ENCODE data around the gene LAPTM5. TPM values are rescaled to one million over a fixed set of nuclear protein-coding genes. Genes with fewer than 3 reads are reported as not detected.

The LAPTM5 gene, protein sequence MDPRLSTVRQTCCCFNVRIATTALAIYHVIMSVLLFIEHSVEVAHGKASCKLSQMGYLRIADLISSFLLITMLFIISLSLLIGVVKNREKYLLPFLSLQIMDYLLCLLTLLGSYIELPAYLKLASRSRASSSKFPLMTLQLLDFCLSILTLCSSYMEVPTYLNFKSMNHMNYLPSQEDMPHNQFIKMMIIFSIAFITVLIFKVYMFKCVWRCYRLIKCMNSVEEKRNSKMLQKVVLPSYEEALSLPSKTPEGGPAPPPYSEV
- total RNA-seq (10 to 100 TPM in 4 of 5 donors, 1 to 10 TPM in 1; 4.6 to 48.4 (median 29.6) TPM), polyA plus RNA-seq (10 to 100 TPM; 33.1 to 39.9 (median 37.6) TPM)
- long read RNA-seq, donor 1, partial matches to known transcripts: 0 of 4 reads
- long read RNA-seq, donor 1, other reads (novel, unspliced or antisense): 0 of 4 reads
- long read RNA-seq, donor 2, transcript LAPTM5-201 (8 exons, 2,223 nt): major isoform, 5 of 6 reads
- long read RNA-seq, donor 2, partial matches to known transcripts: 0 of 6 reads
- long read RNA-seq, donor 2, other reads (novel, unspliced or antisense): 0 of 6 reads
- long read RNA-seq, donor 3, transcript LAPTM5-201 (8 exons, 2,223 nt): major isoform, 5 of 5 reads
- long read RNA-seq, donor 3, partial matches to known transcripts: 0 of 5 reads
- long read RNA-seq, donor 3, other reads (novel, unspliced or antisense): 0 of 5 reads
- long read RNA-seq, donor 4, partial matches to known transcripts: 0 of 1 reads
- long read RNA-seq, donor 4, other reads (novel, unspliced or antisense): 0 of 1 reads
- long read RNA-seq, donor 5, transcript LAPTM5-201 (8 exons, 2,223 nt): major isoform, 6 of 6 reads
- long read RNA-seq, donor 5, partial matches to known transcripts: 0 of 6 reads
- long read RNA-seq, donor 5, other reads (novel, unspliced or antisense): 0 of 6 reads
- long read RNA-seq, donor 6: 0 reads
- long read RNA-seq, donor 7, transcript LAPTM5-201 (8 exons, 2,223 nt): major isoform, 12 of 12 reads
- long read RNA-seq, donor 7, partial matches to known transcripts: 0 of 12 reads
- long read RNA-seq, donor 7, other reads (novel, unspliced or antisense): 0 of 12 reads
- long read RNA-seq, donor 8, partial matches to known transcripts: 0 of 3 reads
- long read RNA-seq, donor 8, other reads (novel, unspliced or antisense): 0 of 3 reads
- long read RNA-seq, donor 9, transcript LAPTM5-201 (8 exons, 2,223 nt): major isoform, 5 of 5 reads
- long read RNA-seq, donor 9, partial matches to known transcripts: 0 of 5 reads
- long read RNA-seq, donor 9, other reads (novel, unspliced or antisense): 0 of 5 reads
- long read RNA-seq, donor 10, partial matches to known transcripts: 0 of 4 reads
- long read RNA-seq, donor 10, other reads (novel, unspliced or antisense): 0 of 4 reads

DNA sequence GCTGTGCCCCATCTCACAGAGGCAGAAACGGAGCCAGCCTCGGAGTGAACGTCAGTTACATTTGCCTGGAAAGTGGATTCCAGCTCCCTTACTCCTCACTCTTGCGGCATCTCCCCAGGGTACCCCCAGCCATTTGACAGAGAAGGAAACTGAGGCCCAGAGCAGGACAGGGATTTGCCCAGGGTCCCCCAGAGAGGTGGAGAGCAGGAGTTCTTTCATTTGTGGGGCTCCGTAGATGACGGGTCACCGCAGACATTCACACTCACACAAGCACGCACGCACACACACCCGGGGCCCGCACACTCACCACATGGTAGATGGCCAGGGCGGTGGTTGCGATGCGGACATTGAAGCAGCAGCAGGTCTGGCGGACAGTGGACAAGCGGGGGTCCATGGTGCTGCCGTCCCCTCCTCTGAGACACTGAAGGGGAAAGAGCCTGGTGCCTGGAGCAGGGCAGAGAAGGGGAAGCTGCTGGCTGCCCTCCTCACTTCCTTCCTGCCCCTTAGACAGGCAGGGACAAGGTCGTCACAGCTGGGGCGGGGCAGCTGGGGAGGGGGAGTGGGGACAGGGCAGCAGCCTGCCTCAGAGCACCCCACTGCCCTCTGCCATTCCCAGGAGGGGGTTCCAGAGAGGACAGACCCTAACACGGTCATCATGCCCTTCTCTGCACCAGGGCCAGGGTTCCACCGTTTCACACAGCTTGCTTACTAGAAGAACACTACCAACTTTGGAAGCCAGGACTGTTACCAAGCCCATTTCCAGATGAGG, at the start of gene LAPTM5:
LAPTM5 (minus strand) TSS at position 423 of the 769 bp plus-strand sequence; CDS start at position 394, 29 bp downstream.
- Histone ChIP-seq H3K9me3 (no peaks in the 10 kb centered on the region), H3K4me3 (peak within 1 kb of the TSS; percentile 23 to 46 (median 45)), H3K4me1 (peaks cover 4 to 28% (median 16%) of the 10 kb centered on the region in 4 donors), H3K36me3 (no peaks in the 10 kb centered on the region), H3K27ac (peak within 1 kb of the TSS; percentile 30 to 90 (median 81)), H3K27me3 (peaks cover 0 to 15% (median 0%) of the 10 kb centered on the region in 3 donors)
- WGBS, 5 donors: 57 to 75% (median 62%) methylated on average over 18 to 21 of the region's 21 CpGs
- TF ChIP-seq, protein P1, sequence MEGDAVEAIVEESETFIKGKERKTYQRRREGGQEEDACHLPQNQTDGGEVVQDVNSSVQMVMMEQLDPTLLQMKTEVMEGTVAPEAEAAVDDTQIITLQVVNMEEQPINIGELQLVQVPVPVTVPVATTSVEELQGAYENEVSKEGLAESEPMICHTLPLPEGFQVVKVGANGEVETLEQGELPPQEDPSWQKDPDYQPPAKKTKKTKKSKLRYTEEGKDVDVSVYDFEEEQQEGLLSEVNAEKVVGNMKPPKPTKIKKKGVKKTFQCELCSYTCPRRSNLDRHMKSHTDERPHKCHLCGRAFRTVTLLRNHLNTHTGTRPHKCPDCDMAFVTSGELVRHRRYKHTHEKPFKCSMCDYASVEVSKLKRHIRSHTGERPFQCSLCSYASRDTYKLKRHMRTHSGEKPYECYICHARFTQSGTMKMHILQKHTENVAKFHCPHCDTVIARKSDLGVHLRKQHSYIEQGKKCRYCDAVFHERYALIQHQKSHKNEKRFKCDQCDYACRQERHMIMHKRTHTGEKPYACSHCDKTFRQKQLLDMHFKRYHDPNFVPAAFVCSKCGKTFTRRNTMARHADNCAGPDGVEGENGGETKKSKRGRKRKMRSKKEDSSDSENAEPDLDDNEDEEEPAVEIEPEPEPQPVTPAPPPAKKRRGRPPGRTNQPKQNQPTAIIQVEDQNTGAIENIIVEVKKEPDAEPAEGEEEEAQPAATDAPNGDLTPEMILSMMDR (IDR thresholded peaks at IDR 0.05): no peak
- TF ChIP-seq POLR2AphosphoS5 (IDR thresholded peaks at IDR 0.05) (peak in 2 of 3 donors; percentile 44 to 49), EP300 (IDR thresholded peaks at IDR 0.05) (no peak)
- intact Hi-C loops (cut with DNase I; ENCODE audit: low total_unique reads): no loop called here
- peak; percentile 48 to 53 for DNase-seq

DNA sequence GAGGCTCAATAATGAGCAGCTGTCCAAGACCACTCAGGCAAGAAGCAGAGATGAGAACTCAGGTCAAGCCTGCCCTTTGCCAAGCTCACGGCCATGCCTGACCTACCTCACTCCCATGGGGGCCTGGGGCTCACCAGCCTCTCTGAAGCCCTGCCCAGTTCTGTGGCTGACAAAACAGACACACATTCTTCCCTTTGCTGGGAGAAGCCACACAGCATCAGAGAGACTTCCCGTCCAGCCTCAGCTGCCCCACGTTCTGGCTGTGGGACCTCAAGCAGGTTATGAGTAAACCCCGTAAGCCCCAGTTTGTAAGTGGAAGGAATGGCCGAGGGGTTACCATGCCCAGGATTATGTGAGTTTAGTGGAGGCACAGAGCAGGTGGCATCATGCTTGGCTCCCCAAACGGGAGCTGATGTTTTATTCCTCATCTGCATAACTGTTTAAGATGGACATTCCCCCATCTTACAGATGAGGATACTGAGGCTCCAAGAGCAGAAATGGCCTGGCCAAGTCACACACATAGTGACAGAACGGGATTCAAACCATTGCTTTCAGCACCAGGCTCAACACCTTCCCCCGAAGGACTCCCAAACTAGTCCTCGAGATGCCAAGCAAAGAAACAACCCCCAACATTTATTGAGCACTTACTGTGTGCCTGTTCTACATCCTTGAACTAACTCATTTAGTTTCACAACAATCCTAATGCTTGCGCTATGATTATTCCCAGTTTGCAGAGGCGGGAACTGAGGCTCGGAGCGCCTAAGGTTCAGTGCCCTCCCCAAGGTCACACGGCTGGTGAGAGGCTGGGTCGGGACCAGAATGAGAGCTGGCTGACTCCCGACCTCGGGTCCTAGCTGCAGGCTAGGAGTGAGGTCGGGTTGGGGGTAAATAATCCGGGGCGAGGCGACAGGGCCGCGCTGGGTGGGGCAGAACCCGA, 49.1 kb upstream of the LAPTM5 start:
- Histone ChIP-seq H3K4me1 (peaks cover 14 to 32% (median 24%) of the 10 kb centered on the region in 4 donors), H3K9me3 (no peaks in the 10 kb centered on the region), H3K4me3 (no peak overlapping the region), H3K27me3 (peaks cover 0 to 24% (median 3%) of the 10 kb centered on the region in 3 donors), H3K27ac (peak overlapping the region in 3 of 5 donors; percentile 33 to 58 (median 50)), H3K36me3 (no peaks in the 10 kb centered on the region)
- TF ChIP-seq POLR2A (IDR thresholded peaks at IDR 0.05): no peak
- TF ChIP-seq, protein P1 (IDR thresholded peaks at IDR 0.05): no peak
- TF ChIP-seq EP300 (IDR thresholded peaks at IDR 0.05): no peak
- no peak for TF ChIP-seq POLR2AphosphoS5 (IDR thresholded peaks at IDR 0.05)
- no peak for DNase-seq
- intact Hi-C loops (cut with DNase I; ENCODE audit: low total_unique reads): no loop called here
- whole genome bisulfite sequencing, 5 donors: 60 to 76% (median 65%) methylated on average over 13 to 24 of the region's 24 CpGs

DNA sequence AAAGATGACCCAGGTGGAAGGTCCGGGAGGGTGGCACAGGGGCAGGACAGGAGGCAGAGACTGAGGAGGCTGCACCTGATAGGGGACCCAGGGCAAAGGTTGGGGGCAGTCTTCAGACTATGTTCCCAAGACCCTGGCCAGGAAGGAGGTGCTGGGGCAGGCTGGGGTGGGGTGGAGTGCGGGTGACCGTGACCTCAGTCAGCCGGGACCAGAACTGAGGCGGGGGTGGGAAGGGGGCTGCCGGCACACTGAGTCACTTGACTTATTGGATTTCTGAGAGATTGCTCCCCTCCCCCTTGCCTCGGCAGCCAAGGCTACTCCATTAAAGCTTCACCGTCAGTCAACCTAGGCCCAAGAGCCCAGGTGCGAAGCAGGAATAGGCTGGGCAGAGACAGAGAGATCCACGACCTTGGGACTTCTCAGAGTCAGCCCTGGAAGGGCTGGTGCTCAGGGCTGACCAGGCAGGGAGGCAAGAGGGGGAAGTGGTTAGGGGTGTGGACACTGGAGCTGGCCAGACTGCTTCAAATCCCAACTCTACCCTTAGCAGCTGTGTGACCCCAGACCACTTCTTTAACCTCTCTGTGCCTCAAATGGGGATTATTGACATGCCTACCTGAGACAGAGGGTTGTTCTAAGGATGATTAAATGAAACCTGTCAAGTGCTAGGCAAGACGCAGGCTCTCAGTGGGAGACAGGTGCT, 47.9 kb upstream of the LAPTM5 start:
- peaks cover 14 to 36% (median 27%) of the 10 kb centered on the region in 4 donors for H3K4me1 ChIP-seq
- no peak for DNase-seq
- no peaks in the 10 kb centered on the region for H3K9me3 ChIP-seq
- no peaks in the 10 kb centered on the region for H3K36me3 ChIP-seq
- TF ChIP-seq EP300 (IDR thresholded peaks at IDR 0.05) (no peak), POLR2A (IDR thresholded peaks at IDR 0.05) (no peak), POLR2AphosphoS5 (IDR thresholded peaks at IDR 0.05) (no peak)
- TF ChIP-seq, protein P1 (IDR thresholded peaks at IDR 0.05): no peak
- no peak overlapping the region for H3K4me3 ChIP-seq
- H3K27ac ChIP-seq: peak overlapping the region in 2 of 5 donors; percentile 41 to 50
- WGBS, 5 donors: 55 to 69% (median 65%) methylated on average over 9 to 11 of the region's 11 CpGs
- intact Hi-C loops (cut with DNase I; ENCODE audit: low total_unique reads): no loop called here
- H3K27me3 ChIP-seq: peaks cover 0 to 21% (median 3%) of the 10 kb centered on the region in 3 donors
